ENCODE data around the gene PRR35.

DNA sequence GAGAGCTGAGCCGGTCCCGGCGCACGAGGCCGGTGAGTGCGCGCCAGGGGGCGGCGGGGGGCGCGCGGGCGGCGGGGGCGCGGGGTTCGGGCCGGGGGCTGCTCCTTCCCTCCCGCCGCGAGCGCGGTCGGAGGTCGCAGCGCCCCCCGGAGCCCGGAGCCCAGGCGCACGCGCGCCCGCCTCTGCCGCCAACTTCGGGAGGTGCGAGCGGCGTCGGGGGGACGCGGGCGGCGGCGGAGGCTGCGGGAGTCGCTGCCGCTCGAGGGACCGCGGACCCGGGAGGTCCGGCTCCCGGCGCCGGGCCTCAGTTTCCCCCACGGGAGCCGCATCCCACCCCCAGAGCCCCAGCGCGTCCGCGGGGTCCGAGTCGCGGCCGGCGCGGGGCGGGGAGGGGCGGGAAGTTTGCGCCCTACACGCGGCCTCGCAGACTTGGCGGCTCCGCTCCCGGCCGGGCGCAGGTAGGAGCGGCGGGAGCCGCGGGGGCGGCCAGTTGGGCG lies at the start of gene PRR35:
- TF ChIP-seq TAF1 (IDR thresholded peaks at IDR 0.05; ENCODE audit: borderline replicate concordance, insufficient read depth, low read length) (no peak), POLR2AphosphoS5 (IDR thresholded peaks at IDR 0.05; ENCODE audit: low read depth, low read length) (no peak), FOXP2 (optimal IDR thresholded peaks at IDR 0.05; ENCODE audit: borderline replicate concordance, extremely low read depth, extremely low read length, insufficient read depth) (no peak), SIN3A (IDR thresholded peaks at IDR 0.05; ENCODE audit: borderline replicate concordance, insufficient read depth, low read length) (no peak)
- TF ChIP-seq, protein P1, sequence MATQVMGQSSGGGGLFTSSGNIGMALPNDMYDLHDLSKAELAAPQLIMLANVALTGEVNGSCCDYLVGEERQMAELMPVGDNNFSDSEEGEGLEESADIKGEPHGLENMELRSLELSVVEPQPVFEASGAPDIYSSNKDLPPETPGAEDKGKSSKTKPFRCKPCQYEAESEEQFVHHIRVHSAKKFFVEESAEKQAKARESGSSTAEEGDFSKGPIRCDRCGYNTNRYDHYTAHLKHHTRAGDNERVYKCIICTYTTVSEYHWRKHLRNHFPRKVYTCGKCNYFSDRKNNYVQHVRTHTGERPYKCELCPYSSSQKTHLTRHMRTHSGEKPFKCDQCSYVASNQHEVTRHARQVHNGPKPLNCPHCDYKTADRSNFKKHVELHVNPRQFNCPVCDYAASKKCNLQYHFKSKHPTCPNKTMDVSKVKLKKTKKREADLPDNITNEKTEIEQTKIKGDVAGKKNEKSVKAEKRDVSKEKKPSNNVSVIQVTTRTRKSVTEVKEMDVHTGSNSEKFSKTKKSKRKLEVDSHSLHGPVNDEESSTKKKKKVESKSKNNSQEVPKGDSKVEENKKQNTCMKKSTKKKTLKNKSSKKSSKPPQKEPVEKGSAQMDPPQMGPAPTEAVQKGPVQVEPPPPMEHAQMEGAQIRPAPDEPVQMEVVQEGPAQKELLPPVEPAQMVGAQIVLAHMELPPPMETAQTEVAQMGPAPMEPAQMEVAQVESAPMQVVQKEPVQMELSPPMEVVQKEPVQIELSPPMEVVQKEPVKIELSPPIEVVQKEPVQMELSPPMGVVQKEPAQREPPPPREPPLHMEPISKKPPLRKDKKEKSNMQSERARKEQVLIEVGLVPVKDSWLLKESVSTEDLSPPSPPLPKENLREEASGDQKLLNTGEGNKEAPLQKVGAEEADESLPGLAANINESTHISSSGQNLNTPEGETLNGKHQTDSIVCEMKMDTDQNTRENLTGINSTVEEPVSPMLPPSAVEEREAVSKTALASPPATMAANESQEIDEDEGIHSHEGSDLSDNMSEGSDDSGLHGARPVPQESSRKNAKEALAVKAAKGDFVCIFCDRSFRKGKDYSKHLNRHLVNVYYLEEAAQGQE (IDR thresholded peaks at IDR 0.05; ENCODE audit: insufficient read depth in 1 of 2, low read depth in 2 of 2, low read length in 2 of 2) = no peak
